CD1c-positive myeloid dendritic cell (primary cell): ENCODE measurements around the gene ZNF292.
"Not testable (repeated sequence)": the region's sequence is repeated elsewhere in the genome, so short reads cannot be mapped to it uniquely, and the experiment has no call there.

ENCODE experiments used
- DNase-seq: peaks from one replicate; pipeline ENCODE4 v3.0.0-alpha.2; 2016; ENCODE audit errors: extremely low spot score

Gene ZNF292

DNA sequence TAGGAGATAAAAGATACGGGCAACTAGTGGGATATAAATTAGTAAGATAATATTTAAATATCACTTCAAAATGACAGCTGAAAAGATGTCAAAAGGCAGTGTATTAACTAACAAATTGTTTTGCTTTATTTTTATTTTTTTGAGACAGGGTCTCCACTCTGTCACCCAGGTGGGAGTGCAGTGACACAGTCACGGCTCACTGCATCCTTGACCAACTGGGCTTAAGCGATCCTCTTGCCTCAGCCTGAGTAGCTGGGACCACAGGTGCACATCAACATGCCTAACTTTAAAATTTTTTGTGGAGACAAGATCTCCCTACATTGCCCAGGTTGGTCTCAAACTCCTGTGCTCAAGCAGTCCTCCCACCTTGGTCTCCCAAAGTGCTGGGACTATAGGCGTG lies 5.9 kb downstream of the ZNF292 start:
- DNase-seq, result no peak

DNA sequence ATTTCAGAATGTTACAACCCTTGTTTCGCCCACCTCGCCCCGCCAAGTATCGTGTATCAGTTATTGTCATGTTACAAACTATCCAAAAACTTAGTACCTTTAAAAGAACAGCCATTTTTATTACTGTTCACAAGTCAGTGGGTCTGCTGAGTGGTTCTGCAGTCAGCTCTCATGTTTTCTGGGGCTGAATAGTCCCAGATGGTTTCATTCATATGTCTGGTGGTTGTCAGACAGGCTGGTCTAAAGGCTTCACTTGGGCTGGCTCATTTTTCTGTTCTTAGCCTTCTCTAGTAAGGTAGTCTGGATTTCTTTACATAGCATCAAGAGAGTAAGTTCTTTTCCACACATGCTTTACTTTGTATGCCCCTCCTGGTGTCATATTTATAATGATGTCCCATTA lies 8.6 kb downstream of the ZNF292 start:
- no peak for DNase-seq

DNA sequence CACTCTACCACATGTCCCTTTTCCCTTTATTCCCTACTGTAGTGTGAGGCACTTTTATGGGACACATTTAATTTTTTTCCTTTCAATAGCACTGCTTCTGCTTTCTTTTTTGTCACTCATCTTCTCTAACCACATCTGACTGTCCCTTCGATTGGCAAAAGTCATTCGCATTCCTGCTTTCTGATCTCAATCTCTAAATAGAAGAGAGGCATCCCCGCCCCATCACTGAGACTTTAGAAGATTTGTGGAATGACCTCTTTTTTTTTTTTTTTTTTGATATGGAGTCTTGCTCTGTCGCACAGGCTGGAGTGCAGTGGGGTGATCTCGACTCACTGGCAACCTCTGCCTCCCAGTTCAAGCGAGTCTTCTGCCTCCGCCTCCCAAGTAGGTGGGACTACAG lies 9.1 kb downstream of the ZNF292 start:
- no peak for DNase-seq

DNA sequence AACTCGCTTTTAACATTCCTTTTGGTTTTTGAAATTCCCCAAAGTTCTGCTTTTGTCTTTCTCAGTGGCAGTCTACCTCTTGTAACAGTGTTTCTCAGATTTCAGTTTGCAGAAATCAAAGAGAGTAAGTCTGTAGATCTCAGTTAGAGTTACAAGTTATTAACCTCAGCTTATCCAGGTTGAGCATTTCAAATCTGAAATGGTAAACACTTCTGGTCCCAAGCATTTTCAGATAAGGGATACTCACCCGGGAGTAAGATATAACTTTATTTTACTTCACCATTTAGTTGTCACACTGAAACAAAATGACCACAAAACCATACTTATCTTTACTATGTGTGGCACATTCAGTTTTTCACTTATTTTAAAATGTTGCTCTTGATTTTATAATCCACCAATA lies 9.8 kb downstream of the ZNF292 start:
- DNase-seq, result no peak

DNA sequence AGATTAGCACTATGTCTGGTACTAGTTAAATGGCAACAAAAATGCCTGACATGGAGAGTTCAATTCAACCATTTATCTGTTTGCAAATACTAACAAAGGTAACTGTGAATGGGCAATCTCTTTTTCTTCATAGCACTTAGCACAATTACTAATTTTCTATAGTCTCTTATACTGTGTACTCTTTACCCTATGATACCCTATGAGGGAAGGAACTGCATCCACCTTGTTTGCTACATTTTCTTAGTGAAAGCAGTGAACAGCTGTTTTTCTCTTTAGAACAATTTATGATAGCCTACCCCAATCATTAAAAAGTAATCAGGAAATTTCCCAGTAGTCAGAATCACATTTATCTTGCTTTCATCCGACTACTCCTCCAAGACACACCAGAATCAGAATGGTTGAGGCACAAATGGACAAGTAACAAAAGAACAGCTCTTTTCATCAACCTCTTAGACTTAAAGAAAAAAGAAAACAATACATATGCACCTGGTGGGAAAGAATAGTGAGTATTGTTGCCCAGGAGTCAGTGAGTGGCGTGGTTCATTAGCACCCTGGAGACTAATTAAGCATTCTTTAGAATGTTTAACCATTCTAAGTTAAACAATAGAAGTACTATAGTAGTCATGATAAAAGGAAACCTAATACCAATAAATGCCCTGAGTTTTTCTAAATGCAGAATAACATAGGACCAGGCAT lies 16.7 kb downstream of the ZNF292 start:
- DNase-seq, result no peak

DNA sequence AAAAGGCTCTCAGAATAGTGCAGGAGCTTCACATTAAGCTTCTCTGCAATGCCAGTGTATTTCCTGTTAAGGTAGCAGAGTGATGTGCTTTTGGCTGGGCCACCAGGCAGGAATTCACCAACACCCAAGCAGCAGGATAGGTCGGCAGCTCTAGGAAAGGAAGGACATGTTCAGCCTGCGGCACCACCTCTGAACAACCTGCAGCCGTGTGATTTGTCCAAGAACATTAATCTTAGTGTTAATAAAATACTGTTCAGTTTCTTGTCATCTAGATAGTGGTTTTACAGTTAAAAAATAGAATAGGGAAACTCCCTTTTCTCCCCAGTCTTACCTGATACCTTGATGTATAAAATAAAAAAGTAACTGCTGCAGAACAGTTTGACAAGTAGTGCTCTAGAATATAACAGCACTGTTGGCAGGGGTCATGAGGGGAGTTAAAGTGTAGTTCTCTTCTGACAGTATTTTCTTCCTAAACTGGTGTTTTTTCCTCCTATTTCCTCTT lies 18.8 kb downstream of the ZNF292 start:
- no peak for DNase-seq

DNA sequence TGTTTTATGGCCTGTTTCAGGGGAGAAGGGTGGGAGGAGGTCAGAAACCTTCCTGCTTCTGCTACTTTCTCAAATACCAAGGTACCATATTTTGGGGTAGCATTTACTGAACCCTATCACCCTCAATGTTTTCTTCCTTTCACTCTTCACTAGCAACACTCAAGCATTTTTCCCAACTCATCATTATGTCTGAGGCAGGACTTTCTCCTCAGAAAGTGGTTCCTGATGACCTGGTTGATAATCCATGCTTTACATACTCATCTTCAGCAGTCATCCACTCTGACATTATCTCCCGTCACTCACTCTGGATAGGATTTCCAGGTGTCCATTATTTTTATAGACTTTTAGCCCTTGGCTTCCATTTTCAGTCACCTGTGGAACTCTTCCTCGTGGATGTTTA lies 21.1 kb downstream of the ZNF292 start:
- no peak for DNase-seq

DNA sequence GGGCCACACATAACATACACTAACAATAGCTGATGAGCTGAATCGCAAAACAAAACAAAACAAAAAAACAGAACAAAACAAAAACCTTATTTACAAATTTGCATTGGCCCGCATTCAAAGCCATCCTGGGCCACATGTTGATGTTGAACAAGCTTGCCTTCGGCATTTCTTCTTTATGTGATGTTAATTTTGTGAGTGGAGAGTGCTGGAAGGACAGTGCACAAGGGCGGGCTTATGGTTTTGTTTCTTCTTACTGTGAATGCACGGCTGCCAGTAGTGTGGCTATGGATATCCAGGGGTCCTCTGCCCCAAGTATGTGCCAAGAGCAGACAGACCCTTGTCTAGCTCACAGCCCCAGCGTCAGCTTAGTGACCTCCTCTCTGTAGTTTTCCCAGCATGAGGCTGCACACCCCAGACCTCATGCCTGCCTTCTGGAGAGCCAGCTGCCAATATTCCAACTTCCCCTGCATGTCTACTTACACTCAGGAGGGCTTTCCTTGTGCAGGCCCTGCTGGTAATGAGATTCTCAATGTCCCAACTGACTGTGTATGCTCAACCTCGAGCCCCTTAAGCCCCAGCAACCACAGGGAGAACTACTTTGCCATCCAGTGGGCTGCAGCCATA lies 24.9 kb downstream of the ZNF292 start:
- DNase-seq, result no peak

DNA sequence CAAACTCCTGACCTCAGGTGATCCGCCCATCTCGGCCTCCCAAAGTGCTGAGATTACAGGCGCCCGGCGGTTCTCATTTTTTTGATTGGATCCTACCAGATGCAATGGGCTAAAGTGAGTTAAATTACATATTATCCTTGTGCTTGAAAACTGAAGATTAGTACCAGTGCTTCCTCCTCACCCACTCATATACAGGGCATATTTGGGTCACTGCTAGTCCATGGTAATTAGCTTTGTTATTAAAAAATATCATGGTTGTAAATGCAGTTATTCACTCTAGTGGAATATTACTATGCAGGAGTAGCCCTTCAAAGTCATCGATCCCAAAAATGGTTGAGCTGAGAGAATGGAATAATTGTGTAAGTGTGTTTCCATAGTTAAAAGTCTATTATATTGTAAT lies 26.5 kb downstream of the ZNF292 start:
- no peak for DNase-seq

DNA sequence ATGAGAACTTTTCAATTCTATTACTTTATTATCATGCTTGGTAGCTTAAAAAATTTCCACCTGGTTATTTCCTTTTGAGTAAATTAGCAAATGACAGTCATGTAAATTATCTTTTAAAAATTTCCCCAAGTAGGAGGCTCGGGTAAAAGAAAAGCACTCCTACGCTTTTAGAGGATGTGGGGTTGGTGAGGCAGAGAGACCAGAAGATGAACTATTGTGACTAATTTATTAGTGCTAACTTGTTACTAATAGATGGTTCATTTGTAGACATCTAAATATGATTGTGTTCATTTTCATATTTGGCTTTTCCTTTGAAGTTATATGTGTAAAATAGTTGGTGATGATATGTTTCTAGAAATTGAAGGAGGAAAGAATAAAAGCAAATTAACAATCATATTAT lies 27.0 kb downstream of the ZNF292 start:
- no peak for DNase-seq

DNA sequence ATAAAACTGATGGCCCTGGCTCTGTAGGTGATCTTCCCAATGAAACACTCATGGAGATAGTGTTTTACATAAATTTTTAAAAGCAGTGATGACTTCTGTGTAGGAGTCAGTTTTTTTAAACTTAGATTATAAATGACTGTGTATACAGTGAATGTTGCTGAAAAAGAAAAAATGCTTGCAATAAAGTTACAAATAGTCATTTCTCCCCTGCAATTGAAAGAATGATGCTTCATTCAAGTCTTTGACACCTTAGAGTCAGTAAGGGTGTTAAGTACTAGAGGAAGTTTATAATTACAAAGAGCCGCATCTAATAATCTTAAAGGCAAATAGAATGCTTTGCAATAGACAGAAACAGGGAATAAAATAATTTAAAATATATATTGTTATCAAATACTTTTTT lies 27.6 kb downstream of the ZNF292 start:
- DNase-seq, result no peak

DNA sequence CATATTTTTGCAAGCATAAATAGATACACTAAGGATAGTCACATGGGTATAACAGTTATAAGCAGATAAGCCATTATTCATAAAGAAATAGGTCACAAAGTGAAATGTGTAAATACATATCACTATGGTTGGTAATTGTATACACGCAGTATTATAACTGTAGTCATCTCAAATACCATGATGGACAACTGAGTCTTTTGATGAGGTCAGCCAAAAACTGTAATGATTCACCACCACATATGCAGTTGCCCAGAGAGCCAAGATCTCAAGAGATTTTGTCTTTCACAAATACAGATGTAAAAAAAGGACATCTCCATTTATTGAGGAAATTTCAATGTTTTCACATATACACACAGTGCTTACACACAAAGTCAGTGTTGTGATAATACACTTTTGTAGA lies 28.3 kb downstream of the ZNF292 start:
- DNase-seq, result no peak

DNA sequence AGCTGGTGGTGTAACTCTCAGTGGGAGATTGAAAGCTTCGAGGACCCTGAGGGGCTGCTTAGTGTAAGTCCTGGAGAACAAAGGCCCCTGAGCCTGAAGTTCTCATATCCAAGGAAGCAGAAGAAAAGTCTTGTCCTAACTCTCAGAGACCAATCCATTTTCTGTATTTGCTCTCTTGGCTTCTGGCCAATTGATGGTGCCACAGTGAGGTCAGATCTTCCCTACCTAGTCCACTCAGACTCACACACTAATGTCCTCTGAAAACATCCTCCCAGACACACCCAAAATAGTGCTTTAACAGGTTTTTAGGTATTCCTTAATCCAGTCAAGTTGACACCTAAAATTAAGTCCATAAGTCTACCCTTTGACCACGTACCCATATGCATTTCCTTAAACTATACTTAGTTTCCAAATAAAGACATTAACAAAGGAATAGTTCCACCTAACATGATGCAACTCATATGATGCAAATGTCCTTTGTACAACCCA lies 29.4 kb downstream of the ZNF292 start:
- no peak for DNase-seq

DNA sequence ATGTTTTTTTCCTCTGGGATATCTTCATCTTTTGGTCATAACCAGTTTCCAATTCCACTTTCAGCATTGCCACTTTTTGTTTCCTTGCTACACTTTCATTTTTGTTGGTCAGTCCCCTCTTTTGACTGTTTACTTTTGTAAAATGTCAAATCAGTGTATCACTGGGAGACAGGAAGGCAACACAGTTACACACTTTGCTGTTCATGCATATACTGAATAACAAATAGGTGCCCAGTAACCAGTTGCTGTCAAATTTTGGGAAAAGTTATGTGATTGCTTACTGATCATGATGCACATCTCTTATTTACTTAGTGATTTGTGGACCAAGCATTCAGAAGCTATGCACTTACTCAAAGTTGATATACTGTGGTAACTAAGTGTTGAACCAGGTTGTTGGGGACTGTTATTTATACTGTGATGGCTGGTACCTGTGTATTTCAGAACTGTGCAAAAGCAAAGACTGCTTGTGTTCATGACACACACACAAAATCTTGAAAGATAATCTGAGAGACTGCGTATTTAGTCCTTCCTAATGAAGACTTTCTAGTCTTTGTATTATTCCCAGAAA lies 41.0 kb downstream of the ZNF292 start:
- DNase-seq, result no peak

DNA sequence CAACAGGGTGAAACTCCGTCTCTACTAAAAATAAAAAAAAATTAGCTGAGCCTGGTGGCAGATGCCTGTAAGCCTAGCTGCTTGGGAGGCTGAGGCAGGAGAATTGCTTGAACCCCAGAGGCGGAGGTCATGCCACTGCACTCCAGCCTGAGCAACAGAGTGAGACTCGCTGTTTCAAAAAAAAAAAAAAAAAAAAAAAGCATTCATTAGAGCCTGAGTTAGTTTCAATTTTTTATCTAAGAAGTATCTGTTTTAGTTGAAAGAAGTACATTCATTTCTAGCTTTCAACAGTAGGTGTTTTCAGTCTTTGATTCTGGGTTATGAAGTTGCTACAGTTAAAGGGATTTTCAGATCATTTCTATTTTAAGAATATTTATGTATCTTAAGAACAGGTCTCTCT lies 42.2 kb downstream of the ZNF292 start:
- no peak for DNase-seq

DNA sequence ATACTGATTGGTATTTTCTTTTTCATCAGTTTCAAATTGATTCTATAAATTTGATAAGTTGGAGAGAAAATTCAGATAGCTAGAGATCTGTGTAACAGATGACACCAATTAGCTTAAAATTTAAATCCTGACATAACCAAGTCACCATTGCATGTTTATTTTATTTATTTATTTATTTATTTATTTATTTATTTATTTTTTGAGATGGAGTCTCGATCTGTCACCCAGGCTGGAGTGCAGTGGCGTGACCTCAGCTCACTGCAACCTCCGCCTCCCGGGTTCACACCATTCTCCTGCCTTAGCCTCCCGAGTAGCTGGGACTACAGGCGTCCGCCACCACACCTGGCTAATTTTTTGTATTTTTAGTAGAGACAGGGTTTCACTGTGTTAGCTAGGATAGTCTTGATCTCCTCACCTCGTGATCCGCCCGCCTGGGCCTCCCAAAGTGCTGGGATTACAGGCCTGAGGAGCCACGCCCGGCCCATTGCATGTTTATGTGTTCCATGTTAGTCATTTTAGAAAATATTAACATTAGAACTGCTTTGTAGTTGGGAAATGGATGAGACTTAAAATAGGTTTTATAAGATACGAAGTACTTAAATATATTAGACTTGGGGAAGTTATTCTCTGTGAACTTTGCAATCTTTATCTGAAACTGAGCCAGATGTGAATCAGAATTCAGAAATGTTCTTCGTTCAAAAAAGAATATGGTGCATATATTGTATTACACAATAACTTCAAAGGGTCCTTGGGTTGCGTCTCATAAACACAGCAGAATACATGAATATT lies 42.9 kb downstream of the ZNF292 start:
- not testable (repeated sequence) for DNase-seq

DNA sequence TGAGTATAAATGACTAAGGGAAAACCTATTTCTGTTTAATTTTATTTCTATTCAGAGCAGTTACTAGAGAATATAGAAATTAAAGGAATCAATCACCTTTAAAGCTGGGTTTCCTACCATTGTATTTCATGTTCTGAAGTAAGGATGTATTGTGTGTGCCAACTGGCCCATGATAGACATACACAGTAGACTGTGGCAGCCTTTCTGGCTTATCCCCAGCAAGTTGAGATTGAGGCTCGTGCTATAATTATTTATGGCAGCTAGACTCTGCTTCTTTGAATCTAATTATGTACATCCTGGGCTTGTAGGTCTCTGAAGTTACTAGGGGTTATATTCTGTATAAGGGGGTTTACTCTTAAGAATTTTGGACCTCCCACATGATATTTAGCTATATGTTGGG lies 44.4 kb downstream of the ZNF292 start:
- DNase-seq, result no peak

DNA sequence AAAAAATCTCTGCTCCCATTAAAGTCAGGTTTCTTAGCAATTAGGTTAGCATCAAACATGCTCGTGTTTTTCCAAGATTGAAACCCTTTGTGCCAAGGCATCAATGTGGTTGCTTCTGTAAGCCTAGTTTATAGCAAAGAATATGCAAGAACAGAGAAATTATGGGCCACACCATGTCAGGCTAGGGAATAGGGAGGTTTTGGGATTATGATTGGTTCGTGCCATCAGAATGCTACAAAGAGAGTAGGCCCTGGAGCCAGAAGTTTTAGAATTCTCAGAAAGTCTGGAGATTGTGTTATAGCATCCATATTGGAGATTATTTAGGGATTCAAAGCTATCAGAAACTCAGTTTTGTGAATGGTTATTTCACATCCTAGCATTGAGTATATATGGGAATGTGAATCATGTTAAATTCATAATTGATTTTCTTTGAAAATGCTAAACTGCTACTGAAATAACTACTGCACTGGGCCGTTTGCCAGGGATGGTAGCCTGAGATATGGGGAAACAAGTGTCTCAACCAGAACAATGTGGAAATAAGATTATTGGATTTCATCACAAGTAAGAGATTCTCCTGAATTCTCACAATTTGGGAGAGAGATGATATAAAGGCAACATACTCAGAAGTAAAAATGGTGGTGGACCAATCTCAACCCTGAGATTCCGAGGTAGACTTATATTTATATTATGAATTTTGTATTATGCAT lies 45.3 kb downstream of the ZNF292 start:
- no peak for DNase-seq

DNA sequence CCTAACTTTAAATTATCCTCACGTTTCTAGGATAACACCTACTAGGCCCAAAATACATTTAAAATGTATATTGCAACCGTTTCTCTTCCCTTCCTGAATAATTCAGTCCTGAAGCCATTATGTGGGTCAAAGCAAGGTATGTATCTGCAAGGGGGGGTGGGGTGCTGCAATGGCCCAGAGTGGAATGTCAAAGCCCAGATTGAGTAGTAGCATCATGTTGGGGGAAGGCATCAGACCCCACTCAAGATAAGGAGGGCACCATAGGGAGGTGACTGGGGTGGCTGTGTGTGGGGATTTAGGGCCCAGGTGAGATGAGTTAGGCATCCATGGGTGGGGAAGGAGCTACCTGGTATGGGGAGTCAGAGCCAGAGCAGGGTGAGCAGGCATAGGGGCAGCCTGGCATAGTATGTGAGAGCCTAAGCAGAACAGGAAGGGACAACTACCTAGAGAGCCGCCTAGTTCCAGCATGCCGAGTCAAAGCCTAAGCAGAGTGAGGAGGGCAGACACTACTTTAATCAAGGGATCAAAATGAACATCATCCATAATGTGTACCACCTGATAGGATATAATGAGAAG lies 48.2 kb downstream of the ZNF292 start:
- DNase-seq, result no peak

DNA sequence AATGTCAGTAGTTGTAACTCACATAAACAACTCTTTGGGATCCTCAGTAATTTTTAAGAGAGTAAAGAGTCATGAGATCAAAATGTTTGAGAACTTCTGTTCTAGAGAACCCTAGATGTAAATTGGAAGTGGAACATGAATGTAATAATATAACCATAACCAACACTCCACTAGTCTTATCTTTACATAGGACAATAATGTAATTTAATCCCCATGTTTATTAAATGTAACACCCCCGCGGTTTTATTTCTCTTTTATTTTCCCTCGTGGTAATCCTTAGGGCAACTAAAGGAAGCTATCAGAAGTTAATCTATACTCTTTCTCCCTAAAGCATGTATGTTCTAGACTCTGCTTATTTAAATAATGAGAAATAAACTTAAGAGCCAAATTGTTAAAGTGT lies 54.4 kb downstream of the ZNF292 start:
- no peak for DNase-seq

DNA sequence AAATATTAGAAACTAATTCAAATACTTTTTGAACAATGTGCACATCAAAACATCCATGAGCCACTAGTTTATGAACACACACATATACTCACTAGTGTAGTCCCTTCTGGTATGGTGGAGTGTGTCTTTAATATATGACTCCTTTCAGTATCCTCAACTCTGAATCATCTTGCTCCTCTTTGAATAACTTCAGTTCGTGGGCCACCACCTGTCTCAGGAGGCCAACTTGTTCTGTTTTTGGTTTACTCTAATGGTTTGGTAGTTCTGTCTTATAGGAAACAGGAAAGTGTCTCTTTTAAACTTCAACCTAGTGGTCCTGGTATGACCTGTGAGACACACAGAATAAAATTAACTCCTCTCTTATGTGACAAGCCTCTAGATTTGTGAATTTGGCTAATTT lies 55.6 kb downstream of the ZNF292 start:
- no peak for DNase-seq
